Measurements from ENCODE around the gene CBX1. TPM values are rescaled to one million over a fixed set of nuclear protein-coding genes. Genes with fewer than 3 reads are reported as not detected.
"Not testable (repeated sequence)": the region's sequence is repeated elsewhere in the genome, so short reads cannot be mapped to it uniquely, and the experiment has no call there.

CBX1 gene
- total RNA-seq, 1 donor from 2014 or later, result 54.4 TPM

GRCh38 chr17:48074322-48075081, 26.8 kb downstream of the CBX1 start:
- DNase-seq (ENCODE audit: low spot score), result peak; percentile 91

- DNase-seq (ENCODE audit: low spot score), result not testable (repeated sequence)
These were observed 27.6 kb downstream of the CBX1 start for GRCh38 chr17:48073566-48074094.

GRCh38 chr17:48072811-48073210, 28.5 kb downstream of the CBX1 start:
- DNase-seq (ENCODE audit: low spot score), result not testable (repeated sequence)

GRCh38 chr17:48071654-48072053, 29.6 kb downstream of the CBX1 start:
- no peak for DNase-seq (ENCODE audit: low spot score)

- no peak for DNase-seq (ENCODE audit: low spot score)
These were observed 31.1 kb downstream of the CBX1 start for GRCh38 chr17:48070195-48070594.

- DNase-seq (ENCODE audit: low spot score), result no peak
These were observed 32.8 kb downstream of the CBX1 start for GRCh38 chr17:48068491-48068961.

GRCh38 chr17:48067808-48068207, 33.5 kb downstream of the CBX1 start:
- DNase-seq (ENCODE audit: low spot score), result not testable (repeated sequence)

GRCh38 chr17:48067245-48067644, 34.0 kb downstream of the CBX1 start:
- no peak for DNase-seq (ENCODE audit: low spot score)

- DNase-seq (ENCODE audit: low spot score), result no peak
These were observed 34.6 kb downstream of the CBX1 start for GRCh38 chr17:48066656-48067055.

GRCh38 chr17:48066192-48066591, 35.1 kb downstream of the CBX1 start:
- no peak for DNase-seq (ENCODE audit: low spot score)

GRCh38 chr17:48064638-48065037, 36.6 kb downstream of the CBX1 start:
- no peak for DNase-seq (ENCODE audit: low spot score)

GRCh38 chr17:48062273-48062672, 39.0 kb downstream of the CBX1 start:
- DNase-seq (ENCODE audit: low spot score), result no peak

- DNase-seq (ENCODE audit: low spot score), result no peak
These were observed 41.0 kb downstream of the CBX1 start for GRCh38 chr17:48060249-48060648.

GRCh38 chr17:48059125-48059668, 42.1 kb downstream of the CBX1 start:
- DNase-seq (ENCODE audit: low spot score), result no peak

GRCh38 chr17:48058393-48059124, 42.7 kb downstream of the CBX1 start:
- no peak for DNase-seq (ENCODE audit: low spot score)

- DNase-seq (ENCODE audit: low spot score), result no peak
These were observed 43.7 kb downstream of the CBX1 start for GRCh38 chr17:48057626-48058025.

- DNase-seq (ENCODE audit: low spot score), result no peak
These were observed 44.4 kb downstream of the CBX1 start for GRCh38 chr17:48056879-48057278.

- no peak for DNase-seq (ENCODE audit: low spot score)
These were observed 45.0 kb downstream of the CBX1 start for GRCh38 chr17:48056246-48056745.

GRCh38 chr17:48055531-48056245, 45.6 kb downstream of the CBX1 start:
- DNase-seq (ENCODE audit: low spot score), result no peak

GRCh38 chr17:48054238-48055185, 46.8 kb downstream of the CBX1 start:
- DNase-seq (ENCODE audit: low spot score), result peak; percentile 93

All from umbilical cord (tissue), 2 donors.